Measurements from ENCODE around the gene HACD2. TPM values are rescaled to one million over a fixed set of nuclear protein-coding genes. Genes with fewer than 3 reads are reported as not detected.
"Not testable (repeated sequence)": the region's sequence is repeated elsewhere in the genome, so short reads cannot be mapped to it uniquely, and the experiment has no call there.

The HACD2 gene
- total RNA-seq, 2 donors from 2014 or later: 26.6 to 34.6 TPM

DNA sequence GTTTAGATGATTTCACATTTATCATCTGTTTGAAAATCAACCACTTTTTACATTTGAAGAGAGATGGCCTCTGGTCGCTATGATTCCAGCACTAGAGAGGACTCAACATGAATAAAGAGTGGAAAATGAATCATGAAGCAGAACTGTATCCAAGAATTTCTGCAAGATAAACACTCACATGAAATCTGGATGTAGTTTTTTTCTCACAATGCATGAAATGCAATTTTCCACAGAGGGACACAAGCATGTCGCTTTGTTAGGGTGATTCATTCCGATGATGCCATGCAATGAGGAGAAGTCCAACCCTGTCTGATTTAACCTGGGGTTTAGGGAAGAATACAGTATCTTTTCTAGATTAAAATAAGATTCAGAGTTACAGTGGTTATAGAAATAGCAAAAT is 85.5 kb downstream of the HACD2 start:
- ATAC-seq (no peak), DNase-seq (no peak)
- intact Hi-C loops (cut with DNase I): no loop called here

DNA sequence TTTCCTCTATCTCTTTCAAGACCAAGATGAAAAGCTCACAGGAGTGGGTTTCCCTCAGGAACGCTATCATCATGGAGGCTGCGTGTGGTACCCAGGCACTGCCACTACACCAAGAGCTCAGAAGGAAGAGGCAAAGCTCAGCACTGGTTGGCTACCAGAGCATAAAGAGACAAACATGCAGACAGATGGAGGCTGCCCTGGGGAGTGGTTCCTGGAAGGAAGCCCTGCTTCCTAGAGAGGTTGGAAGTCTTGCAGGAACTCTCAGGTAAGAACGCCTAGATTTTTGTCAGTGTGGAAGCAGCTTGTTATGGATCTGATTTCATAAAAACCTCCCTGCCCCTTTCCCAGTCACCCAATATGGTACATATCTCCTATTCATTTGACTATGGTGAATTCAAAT is 86.1 kb downstream of the HACD2 start:
- intact Hi-C loops (cut with DNase I): no loop called here
- DNase-seq: no peak
- ATAC-seq: no peak

DNA sequence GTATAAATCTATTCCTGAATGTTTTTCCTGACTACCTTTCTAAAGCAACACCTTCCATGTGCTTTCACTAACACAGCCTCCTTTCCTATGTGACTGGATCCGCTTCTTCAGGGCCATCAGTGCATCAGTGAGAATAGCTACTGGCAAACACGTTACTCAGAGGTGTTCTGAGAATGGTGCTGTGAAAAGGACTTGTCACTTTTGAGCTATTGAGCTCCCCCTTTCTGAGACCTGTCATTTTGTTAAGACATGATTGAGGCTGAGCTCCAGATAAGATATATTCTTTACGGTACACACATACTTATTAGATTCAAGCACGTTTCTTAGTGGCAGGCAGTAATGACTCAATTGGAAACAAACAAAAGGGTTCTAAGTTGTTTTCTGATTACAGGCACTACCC is 90.9 kb downstream of the HACD2 start:
- DNase-seq (no peak), ATAC-seq (no peak)
- intact Hi-C loops (cut with DNase I): no loop called here

DNA sequence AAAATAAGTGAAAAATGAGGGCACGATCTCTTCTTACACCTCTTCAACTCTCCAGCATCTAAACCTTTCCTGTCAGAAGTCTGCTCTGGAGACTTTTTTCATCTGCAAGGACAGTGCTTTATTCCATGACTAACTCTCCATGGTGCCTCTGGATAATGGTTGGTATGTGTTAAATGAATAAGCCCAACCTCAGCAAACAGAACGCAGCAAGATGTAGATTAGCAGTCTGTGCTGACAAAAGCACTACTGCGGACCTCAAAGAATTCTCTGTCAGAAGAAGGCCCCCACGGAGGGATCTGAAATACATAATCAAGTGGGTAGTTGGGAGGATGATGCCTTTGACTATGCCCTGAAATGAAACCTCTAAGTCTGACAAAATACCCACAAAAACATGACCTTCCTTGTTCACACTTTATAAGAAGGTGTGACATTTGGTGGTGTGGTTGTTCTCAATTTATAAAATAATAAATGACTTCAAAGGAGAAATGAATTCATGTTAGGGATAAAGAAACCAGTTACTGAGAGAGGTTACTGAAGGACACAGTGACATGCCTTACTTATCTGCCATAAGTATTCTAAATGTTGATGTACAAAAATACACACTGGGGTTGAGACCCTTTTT is 92.8 kb downstream of the HACD2 start:
- intact Hi-C loops (cut with DNase I): no loop called here
- ATAC-seq (peak; percentile 12 to 19), DNase-seq (no peak)

DNA sequence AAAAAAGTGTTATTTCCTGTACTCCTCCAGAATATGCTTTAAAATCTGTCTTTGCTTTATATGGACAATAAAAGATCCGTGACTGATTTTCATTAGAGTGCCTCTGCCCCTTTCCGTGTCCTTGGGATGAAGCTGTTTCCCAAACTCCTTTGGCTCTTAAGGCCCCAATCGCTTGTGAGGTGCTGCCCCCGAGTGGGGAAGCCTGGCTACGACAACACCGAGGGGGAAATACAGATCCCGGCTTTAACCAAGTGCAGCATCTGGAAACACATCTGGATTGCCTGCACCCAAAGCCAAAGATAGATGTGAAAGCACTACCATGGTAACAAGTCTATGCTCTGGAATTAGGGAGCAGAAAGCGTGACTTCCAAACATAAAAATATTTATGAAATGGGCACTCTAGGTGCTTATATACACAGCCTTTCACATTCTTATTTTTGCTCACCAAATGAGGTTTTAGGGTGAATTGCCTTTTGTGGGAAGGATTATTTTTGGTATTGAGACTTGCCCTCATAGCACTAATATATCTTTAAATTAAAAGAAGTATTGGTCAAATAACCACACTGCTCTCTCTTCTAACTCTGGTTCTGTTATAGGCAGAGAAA is 95.4 kb downstream of the HACD2 start:
- peak; percentile 63 for DNase-seq
- intact Hi-C loops (cut with DNase I): loop anchor here (2.0 to 5.0 kb wide), 3 partner anchors 42 to 161 kb away; partner anchors contain the start of gene ADCY5 (in 1 of the 2)
- peak; percentile 76 for ATAC-seq

DNA sequence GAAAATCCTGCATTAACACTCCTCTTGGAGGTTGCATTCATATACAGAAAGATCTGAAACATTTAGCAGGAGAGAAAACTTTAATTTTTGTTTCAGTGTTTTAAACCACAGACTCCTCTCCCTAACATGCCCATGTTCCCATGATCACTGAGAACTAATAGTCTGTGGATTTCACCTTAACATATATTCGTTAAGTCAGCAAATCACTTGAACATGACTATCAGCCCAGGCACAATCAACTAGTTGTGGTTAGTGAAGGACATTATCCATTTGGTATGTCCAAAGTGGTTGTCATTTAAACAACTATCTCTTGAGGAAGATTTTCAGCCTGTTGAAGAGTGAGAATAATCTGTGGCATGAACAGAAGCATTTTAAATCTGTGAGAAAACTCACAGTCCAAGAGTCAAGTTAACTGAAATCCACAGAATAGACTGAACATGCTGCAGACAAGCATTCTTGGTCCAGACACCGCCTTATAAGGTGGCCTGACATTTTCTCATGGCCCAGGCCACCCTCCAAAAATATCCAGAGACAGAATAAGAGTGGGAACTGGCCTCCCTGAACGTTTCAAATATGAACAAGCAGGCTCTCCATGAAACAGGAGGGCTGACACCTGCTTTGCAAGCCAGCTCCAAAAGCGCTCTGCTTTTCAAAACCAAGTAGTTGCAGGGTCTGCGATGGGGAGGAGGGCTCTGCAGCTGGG is 96.1 kb downstream of the HACD2 start:
- ATAC-seq (peak; percentile 30 to 56), DNase-seq (no peak)
- intact Hi-C loops (cut with DNase I): loop anchor here (2.0 to 5.0 kb wide), 3 partner anchors 41 to 160 kb away; partner anchors contain the start of gene ADCY5 (in 1 of the 2)

DNA sequence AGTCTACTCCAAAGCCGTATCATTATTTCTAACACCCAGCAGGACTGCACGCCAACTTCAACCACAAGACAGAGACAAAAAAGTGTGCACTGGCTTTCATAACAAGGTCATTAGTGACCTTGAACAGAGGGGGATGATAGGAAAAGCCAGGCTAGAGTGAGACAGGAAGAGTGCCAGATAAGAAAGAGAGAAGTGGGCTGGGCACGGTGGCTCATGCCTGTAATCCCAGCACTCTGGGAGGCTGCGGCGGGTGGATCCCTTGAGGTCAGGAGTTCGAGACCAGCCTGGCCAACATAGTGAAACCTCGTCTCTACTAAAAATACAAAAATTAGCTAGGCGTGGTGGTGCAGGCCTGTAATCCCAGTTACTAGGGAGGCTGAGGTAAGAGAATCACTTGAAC is 97.8 kb downstream of the HACD2 start:
- intact Hi-C loops (cut with DNase I): loop anchor here (5.0 kb wide), 2 partner anchors 40 to 155 kb away; partner anchors contain the start of gene ADCY5 (in 1 of the 2)
- DNase-seq: not testable (repeated sequence)
- peak; percentile 53 to 59 for ATAC-seq

DNA sequence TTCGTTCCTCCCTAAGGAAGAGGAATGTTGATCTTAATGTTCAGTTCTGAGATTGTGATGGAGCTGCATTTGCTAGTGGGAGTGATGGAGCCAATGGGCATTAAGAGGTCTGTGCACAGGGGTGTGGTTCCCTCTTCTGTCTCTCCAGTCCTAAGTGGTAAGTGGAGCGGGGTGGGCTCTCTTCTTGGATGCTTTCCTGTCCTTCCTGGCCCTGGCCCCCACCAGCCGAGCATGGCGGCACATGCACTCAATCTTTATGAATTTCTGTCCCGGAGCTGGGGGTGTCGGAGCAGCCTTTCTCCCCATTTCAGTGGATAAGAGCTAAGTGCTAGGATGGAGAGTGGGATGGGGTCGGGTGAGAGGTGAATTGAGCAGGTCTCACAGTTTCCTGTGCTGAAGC is 98.4 kb downstream of the HACD2 start:
- ATAC-seq (no peak), DNase-seq (no peak)
- intact Hi-C loops (cut with DNase I): loop anchor here (5.0 kb wide), 2 partner anchors 39 to 154 kb away; partner anchors contain the start of gene ADCY5 (in 1 of the 2)

DNA sequence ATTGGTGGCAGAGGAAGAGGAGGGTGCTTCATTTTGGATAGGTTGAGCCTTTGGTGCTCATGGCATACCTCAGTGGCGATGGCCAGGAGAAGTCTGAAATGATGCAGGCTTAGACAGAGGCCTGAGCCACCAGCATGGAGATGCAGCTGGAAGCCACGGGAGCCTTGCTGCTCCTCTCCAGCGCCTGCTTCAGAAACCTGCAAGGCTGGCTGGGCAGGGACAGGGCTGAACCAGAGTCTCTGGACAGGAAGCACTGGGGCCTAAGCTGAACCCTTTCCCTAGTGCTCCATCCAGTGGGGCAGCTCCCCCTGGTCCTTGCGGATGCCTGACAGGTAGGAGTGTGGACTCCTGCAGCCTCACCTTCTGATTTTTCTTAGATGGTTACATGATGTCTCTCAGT is 99.3 kb downstream of the HACD2 start:
- intact Hi-C loops (cut with DNase I): loop anchor here (5.0 kb wide), 2 partner anchors 38 to 153 kb away; partner anchors contain the start of gene ADCY5 (in 1 of the 2)
- DNase-seq (no peak), ATAC-seq (no peak)

DNA sequence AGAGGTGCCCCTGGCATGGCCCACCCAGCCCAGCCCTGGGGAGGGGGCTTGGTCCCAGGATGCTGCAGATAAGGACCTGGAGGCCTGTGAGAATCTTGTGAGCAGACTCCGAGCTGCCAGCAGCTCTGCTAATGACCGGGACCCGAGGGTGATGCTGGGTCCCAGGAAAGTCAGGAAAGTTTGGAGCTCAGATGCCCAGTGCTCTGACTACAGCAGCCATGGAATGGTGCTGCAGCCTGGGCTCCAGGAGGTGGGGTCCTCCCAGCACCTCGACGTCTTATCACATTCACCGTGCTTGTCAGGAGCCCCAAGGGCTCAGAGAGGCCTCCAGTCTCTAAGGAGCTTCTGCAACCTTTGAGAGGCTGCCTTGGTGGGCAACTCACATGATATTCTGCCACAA is 101.7 kb downstream of the HACD2 start:
- no peak for ATAC-seq
- DNase-seq: no peak
- intact Hi-C loops (cut with DNase I): no loop called here

DNA sequence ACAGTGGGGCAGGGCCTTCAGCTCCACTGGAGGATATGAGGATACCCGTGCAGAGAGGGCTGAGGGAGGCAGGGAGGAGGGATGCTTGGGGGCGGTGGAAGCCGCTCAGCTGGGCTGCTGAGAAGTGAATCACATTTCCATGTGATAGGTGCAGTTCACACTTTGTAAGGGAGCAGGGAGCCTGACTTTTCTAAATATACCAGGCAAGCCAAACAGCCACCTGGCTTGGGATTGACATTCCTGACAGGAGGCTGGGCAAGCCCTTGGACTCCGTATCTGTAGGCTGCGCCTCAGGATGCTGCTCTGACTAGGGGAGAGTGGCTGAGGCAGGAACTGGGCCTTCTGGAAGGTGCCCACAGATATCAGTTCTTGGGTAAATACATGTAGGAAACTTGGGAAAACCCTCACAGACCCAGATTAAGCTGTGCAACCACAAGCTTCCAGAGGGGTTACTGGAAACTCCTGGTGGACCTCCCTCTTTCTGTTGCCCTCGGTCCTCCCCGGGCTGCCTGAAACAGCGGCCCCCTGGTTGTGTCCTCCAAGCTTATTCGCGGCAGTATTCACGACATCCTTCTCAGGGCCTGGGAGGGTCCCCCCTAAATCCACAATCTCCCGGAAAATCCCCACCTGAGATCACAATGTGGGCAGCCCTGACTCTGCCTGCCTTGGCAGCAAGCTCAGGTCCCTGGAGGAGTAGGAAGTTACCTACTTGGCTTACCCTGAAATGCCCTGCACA is 103.0 kb downstream of the HACD2 start:
- ATAC-seq: peak in 1 of 2 donors; percentile 25
- intact Hi-C loops (cut with DNase I): no loop called here
- DNase-seq: no peak

DNA sequence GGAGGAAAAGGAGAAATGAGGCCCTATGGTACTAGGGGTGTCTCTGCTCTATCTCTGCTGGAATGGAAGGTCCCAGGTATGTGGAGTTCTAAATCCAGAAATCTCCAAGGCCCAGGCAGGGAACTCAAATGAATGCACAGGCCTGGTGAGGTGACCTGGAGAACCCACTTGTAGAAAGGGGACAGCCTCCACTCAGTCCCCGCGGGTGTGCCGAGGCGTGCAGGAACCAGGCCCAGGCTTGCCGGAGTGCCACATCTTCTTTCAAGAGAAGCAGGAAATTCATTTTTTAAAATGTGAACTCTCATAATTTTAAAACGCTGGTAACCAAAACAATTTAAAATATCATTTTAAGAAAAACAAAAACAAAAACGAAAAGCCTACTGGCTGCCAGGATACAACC is 103.8 kb downstream of the HACD2 start:
- no peak for DNase-seq
- intact Hi-C loops (cut with DNase I): no loop called here
- no peak for ATAC-seq

DNA sequence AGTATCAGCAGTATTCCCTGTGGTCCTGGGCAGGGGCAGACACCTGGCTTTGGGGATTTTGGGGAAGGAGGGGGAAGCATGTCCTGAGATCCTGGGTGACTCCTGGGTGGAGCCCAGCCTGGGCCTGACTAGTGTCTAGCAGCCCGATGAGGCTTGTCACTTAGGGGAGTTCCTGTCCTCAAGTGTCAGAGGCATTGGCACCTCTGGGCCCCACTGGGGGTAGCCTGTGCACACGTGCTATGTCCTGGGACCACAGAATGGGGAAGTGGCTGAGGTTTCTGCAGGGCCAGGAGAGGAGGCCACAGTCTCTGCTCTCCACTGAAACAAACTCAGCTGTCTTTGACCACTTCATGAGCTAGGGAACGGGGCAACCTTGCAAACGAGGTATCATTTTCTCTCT is 104.4 kb downstream of the HACD2 start:
- intact Hi-C loops (cut with DNase I): no loop called here
- peak in 1 of 2 donors; percentile 13 for ATAC-seq
- DNase-seq: no peak

DNA sequence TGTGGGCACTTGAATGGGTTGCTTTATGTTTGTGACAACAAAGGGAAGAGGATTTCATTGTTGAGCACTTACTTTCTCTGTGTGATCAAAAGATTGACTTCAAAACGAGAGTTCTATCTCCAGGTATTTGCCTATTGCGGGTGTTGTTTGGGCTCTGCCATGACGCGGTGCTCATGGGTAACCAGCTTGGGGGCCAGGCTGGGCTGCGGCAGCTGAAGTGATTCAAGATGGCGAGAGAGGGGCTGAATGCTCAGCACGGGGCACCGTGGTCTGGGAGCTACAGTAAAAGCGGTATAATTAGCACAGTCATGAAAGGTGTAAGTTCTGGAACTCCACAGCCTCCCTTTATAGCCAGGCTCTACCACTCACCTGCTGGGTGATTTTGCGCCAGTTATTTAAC is 105.0 kb downstream of the HACD2 start:
- intact Hi-C loops (cut with DNase I): no loop called here
- DNase-seq (no peak), ATAC-seq (no peak)

DNA sequence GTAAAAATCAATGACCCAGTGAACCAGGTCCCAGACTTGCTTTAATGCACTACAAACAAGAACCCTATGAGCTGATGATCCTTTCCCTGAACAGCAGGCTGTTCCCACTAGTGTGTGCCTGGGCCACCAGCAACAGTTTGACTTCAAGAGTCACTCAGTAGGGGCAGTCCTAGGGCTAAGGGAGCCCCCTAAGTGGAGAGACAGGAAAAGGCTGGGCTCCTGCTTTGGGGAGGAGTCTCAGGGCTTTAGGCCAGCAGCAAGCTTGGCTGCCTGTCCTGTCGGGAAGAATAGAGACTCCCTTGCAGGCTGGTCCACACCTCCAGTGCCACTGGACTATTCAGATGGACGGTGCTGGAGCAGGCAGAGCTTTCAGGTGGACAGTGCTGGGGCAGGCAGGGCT is 106.5 kb downstream of the HACD2 start:
- no peak for DNase-seq
- no peak for ATAC-seq
- intact Hi-C loops (cut with DNase I): no loop called here

DNA sequence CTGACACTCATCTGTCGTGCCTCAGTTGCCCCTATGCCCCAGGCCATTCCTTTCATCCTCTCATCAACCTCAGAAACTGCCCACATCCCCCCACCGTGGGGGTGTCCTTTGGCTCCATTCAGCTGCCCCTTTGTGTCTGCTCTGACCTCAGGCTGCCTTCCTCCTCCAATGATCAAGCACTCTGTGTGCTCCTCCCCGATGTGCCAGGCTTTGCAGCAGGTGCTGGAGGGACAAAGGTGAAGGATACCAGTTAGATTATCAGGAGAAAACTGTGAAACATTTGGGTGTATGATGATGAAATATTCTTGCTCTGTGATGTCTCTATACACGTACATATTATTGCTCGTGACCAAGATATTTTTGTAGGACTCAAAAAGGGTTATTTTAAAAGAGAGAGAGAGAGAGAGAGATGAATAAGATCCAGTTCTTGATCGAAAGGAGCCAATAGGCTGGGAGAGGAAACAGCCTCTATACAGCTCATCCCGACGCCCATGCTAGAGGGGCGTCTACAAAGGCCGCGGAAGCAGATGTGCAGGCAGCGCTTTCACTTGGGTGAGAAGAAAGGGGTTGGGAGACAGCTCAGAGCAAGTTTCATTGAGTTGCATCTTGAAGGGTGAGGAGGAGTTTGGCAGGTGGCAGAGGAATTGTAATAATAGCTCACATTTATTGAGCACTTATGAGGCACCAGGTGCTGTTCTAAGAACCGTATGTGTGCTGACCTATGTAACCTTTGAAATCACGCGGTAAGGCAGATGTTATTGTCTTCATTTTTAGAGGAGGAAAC is 107.7 kb downstream of the HACD2 start:
- ATAC-seq (no peak), DNase-seq (no peak)
- intact Hi-C loops (cut with DNase I): no loop called here

DNA sequence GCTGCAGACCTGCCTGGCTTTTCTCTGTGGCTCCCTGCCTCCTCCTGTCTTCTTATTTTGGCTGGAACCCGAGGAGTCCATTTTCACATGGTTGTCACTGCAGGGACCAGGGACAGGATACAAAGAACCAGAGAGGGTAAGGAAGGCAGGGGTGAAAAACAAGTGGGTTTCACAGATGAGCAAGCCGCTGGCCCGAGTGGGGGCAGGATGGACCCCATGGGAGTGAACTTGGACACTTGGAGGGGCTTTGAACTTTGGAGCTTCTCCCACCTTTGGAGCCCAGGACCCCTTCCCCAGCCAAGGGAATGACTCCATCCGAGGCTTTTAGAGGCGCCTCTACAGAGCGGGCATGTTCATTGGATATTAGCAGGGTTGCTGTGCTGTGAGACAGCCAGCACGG is 109.1 kb downstream of the HACD2 start:
- DNase-seq (no peak), ATAC-seq (no peak)
- intact Hi-C loops (cut with DNase I): no loop called here

DNA sequence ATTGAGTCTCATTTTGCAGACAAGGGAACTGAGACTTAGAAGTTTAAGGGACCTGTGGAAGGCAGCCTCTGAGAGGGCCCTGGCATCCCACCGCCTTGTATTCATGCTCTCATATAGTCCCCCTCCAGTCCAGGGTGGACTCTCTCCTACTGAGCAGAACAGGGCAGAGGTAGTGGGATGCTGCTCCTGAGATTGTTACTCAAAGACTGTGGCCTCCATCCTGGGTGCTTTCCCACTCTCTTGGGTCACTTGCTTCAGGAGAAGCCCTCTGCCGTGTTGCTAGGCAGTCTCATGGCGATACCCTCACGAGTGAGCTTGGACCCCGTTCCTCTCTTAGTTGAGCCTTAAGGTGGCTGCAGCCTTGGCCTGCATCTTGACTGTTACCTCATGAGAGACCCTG is 113.7 kb downstream of the HACD2 start:
- intact Hi-C loops (cut with DNase I): no loop called here
- ATAC-seq (no peak), DNase-seq (no peak)
